ENCODE data around the gene AMY1B.
"Not testable (repeated sequence)": the region's sequence is repeated elsewhere in the genome, so short reads cannot be mapped to it uniquely, and the experiment has no call there.

AMY1B gene

GRCh38 chr1:103696110-103696509 is at the start of gene AMY1B:
TSS of gene AMY1B (minus strand) at chr1:103696210. CDS start at chr1:103695639, 571 bp downstream.
- not testable (repeated sequence) for DNase-seq

GRCh38 chr1:103745040-103745439 is 49.0 kb upstream of the AMY1B start:
- DNase-seq = not testable (repeated sequence)

- DNase-seq = not testable (repeated sequence)
Measured at GRCh38 chr1:103744449-103744848, 48.4 kb upstream of the AMY1B start.

GRCh38 chr1:103738031-103738430 is 42.0 kb upstream of the AMY1B start:
- not testable (repeated sequence) for DNase-seq

- not testable (repeated sequence) for DNase-seq
Measured at GRCh38 chr1:103735334-103735733, 39.3 kb upstream of the AMY1B start.

GRCh38 chr1:103721473-103721872 is 25.5 kb upstream of the AMY1B start:
- DNase-seq = not testable (repeated sequence)

GRCh38 chr1:103717404-103717803 is 21.4 kb upstream of the AMY1B start:
- not testable (repeated sequence) for DNase-seq

- not testable (repeated sequence) for DNase-seq
Measured at GRCh38 chr1:103710381-103710780, 14.4 kb upstream of the AMY1B start.

- not testable (repeated sequence) for DNase-seq
Measured at GRCh38 chr1:103707670-103708069, 11.7 kb upstream of the AMY1B start.

- not testable (repeated sequence) for DNase-seq
Measured at GRCh38 chr1:103701256-103701655, 5.2 kb upstream of the AMY1B start.

GRCh38 chr1:103700669-103701068 is 4.7 kb upstream of the AMY1B start:
- not testable (repeated sequence) for DNase-seq

- not testable (repeated sequence) for DNase-seq
Measured at GRCh38 chr1:103697430-103697829, 1.4 kb upstream of the AMY1B start.

- not testable (repeated sequence) for DNase-seq
Measured at GRCh38 chr1:103676335-103676734, 19.7 kb downstream of the AMY1B start.

- not testable (repeated sequence) for DNase-seq
Measured at GRCh38 chr1:103655460-103655859, 40.5 kb downstream of the AMY1B start, which contains the start of gene AMY1A. TSS of gene AMY1A (plus strand) at chr1:103655760. CDS start at chr1:103656331, 571 bp downstream.

- not testable (repeated sequence) for DNase-seq
Measured at GRCh38 chr1:103654133-103654532, 41.9 kb downstream of the AMY1B start.

- DNase-seq = not testable (repeated sequence)
Measured at GRCh38 chr1:103650889-103651288, 45.1 kb downstream of the AMY1B start.

- not testable (repeated sequence) for DNase-seq
Measured at GRCh38 chr1:103650305-103650704, 45.7 kb downstream of the AMY1B start.

- DNase-seq = not testable (repeated sequence)
Measured at GRCh38 chr1:103643908-103644307, 52.1 kb downstream of the AMY1B start.

GRCh38 chr1:103641194-103641593 is 54.8 kb downstream of the AMY1B start:
- DNase-seq = not testable (repeated sequence)
